ENCODE data around the gene DNAH8.
"Not testable (repeated sequence)": the region's sequence is repeated elsewhere in the genome, so short reads cannot be mapped to it uniquely, and the experiment has no call there.

The DNAH8 gene

DNA sequence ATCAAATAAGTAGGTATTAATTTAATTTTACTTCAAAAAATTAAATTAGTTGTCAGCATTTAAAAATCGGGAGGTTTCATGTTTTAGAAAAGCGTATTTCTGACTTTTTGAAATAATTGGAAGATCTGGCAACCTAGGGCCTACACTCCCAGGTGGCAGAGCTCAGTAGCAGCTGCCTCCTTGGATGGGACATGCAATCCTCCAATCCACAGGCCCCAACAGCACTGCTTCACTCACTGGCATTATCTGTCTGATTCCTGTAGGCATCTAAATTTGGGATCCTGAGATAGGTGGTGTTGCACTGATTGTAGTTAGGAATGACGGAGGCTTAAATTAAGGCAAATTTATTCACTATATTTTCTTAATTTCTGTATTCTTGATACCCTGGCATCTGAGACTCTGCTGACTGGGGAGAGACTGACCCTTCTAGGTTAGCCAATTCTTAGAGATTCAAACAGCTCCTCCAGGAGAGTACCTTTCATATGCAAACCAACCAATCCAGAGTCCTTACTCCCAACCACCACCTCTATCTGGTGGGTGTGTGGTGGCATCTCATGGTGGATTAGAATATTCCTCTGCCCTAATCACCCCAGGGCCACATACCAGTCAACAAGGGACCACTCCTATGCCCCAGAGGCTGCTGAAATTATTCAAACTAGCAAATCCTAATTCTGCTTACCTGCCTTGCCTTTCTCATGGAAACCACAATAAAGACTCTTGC lies 186.9 kb downstream of the DNAH8 start:
- no peaks in the 10 kb centered on the region for H3K27me3 ChIP-seq (ENCODE audit: control insufficient read depth, insufficient read depth, low read length)

DNA sequence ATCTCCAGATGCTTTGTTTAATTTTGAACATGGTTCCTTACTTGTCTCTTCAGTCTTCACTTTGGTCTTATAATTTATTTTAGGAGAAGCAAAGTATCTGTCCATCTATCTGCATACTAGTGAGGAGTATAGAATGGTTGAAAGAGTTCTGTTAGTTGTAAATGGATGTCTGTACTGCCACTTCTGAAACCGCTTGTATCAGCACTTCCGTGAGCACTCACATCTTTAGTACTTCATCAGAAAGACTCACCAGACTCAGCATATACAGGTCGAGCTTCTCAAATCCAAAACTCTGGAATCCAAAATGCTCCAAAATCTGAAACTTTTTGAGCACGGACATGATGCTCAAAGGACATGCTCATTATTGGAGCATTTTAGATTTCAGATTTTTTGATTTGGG lies 191.5 kb downstream of the DNAH8 start:
- H3K4me3 ChIP-seq (ENCODE audit: low read length), result no peak overlapping the region
- no peak overlapping the region for H3K9ac ChIP-seq (ENCODE audit: low read length)
- no peaks in the 10 kb centered on the region for H3K9me3 ChIP-seq (ENCODE audit: control insufficient read depth, low read length)
- no peaks in the 10 kb centered on the region for H3K36me3 ChIP-seq (ENCODE audit: control insufficient read depth, insufficient read depth, low read length)
- H3K4me1 ChIP-seq (ENCODE audit: control insufficient read depth, insufficient read depth, low read length), result peaks cover 33% of the 10 kb centered on the region
- no peaks in the 10 kb centered on the region for H3K27me3 ChIP-seq (ENCODE audit: control insufficient read depth, insufficient read depth, low read length)

More for the DNA sequence above, 186.9 kb downstream of the DNAH8 start:
- Histone ChIP-seq H3K4me3 (ENCODE audit: low read length) (no peak overlapping the region), H3K9ac (ENCODE audit: low read length) (no peak overlapping the region), H3K4me1 (ENCODE audit: control insufficient read depth, insufficient read depth, low read length) (peaks cover 5% of the 10 kb centered on the region), H3K36me3 (ENCODE audit: control insufficient read depth, insufficient read depth, low read length) (no peaks in the 10 kb centered on the region), H3K9me3 (ENCODE audit: control insufficient read depth, low read length) (no peaks in the 10 kb centered on the region)

- Histone ChIP-seq H3K9ac (ENCODE audit: low read length) (no peak overlapping the region), H3K9me3 (ENCODE audit: control insufficient read depth, low read length) (no peaks in the 10 kb centered on the region), H3K4me1 (ENCODE audit: control insufficient read depth, insufficient read depth, low read length) (peaks cover 33% of the 10 kb centered on the region), H3K27me3 (ENCODE audit: control insufficient read depth, insufficient read depth, low read length) (no peaks in the 10 kb centered on the region), H3K4me3 (ENCODE audit: low read length) (no peak overlapping the region), H3K36me3 (ENCODE audit: control insufficient read depth, insufficient read depth, low read length) (no peaks in the 10 kb centered on the region)
These were observed 192.2 kb downstream of the DNAH8 start for GRCh38 chr6:38907264-38907663.

DNA sequence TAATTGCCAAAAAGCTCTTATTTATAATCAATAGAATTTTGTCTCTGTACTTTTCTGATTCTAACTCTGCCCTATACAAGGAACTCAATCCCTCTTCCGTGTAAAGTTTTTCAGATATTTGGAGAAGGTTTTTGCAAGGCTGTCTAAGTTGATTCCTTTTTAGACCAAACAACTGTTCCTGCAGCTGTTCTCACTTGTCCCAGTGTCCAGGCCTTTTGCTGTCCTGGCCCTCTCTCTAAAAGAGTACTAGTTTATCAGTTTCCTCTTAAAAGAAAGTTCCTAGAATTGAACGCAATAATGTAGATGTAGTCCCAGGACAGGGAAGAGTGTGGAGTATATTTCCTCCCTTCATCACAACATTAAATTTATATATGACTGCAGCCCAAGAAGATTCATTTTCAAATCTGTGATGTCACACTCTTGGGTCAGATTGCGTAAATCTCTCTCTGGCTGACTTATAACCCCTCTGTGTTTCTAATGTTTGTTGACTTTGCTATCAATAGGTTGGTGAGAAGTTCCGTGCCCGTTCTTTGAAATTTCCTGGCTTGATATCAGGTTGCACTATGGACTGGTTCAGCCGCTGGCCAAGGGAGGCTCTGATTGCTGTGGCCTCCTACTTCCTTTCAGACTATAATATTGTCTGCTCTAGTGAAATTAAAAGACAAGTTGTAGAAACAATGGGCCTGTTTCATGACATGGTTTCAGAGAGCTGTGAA lies 194.1 kb downstream of the DNAH8 start:
- H3K4me1 ChIP-seq (ENCODE audit: control insufficient read depth, insufficient read depth, low read length), result peaks cover 33% of the 10 kb centered on the region
- H3K36me3 ChIP-seq (ENCODE audit: control insufficient read depth, insufficient read depth, low read length), result no peaks in the 10 kb centered on the region
- no peak overlapping the region for H3K4me3 ChIP-seq (ENCODE audit: low read length)
- no peaks in the 10 kb centered on the region for H3K27me3 ChIP-seq (ENCODE audit: control insufficient read depth, insufficient read depth, low read length)
- H3K9me3 ChIP-seq (ENCODE audit: control insufficient read depth, low read length), result no peaks in the 10 kb centered on the region
- no peak overlapping the region for H3K9ac ChIP-seq (ENCODE audit: low read length)

GRCh38 chr6:38910207-38910606 lies 195.1 kb downstream of the DNAH8 start:
- H3K9ac ChIP-seq (ENCODE audit: low read length), result no peak overlapping the region

GRCh38 chr6:38912378-38912777 lies 197.3 kb downstream of the DNAH8 start:
- Histone ChIP-seq H3K4me1 (ENCODE audit: control insufficient read depth, insufficient read depth, low read length) (peaks cover 23% of the 10 kb centered on the region), H3K4me3 (ENCODE audit: low read length) (no peak overlapping the region), H3K36me3 (ENCODE audit: control insufficient read depth, insufficient read depth, low read length) (no peaks in the 10 kb centered on the region), H3K9ac (ENCODE audit: low read length) (no peak overlapping the region), H3K9me3 (ENCODE audit: control insufficient read depth, low read length) (no peaks in the 10 kb centered on the region), H3K27me3 (ENCODE audit: control insufficient read depth, insufficient read depth, low read length) (no peaks in the 10 kb centered on the region)

More at GRCh38 chr6:38910207-38910606, 195.1 kb downstream of the DNAH8 start:
- Histone ChIP-seq H3K27me3 (ENCODE audit: control insufficient read depth, insufficient read depth, low read length) (no peaks in the 10 kb centered on the region), H3K4me3 (ENCODE audit: low read length) (no peak overlapping the region), H3K9me3 (ENCODE audit: control insufficient read depth, low read length) (no peaks in the 10 kb centered on the region), H3K36me3 (ENCODE audit: control insufficient read depth, insufficient read depth, low read length) (no peaks in the 10 kb centered on the region), H3K4me1 (ENCODE audit: control insufficient read depth, insufficient read depth, low read length) (peaks cover 33% of the 10 kb centered on the region)

DNA sequence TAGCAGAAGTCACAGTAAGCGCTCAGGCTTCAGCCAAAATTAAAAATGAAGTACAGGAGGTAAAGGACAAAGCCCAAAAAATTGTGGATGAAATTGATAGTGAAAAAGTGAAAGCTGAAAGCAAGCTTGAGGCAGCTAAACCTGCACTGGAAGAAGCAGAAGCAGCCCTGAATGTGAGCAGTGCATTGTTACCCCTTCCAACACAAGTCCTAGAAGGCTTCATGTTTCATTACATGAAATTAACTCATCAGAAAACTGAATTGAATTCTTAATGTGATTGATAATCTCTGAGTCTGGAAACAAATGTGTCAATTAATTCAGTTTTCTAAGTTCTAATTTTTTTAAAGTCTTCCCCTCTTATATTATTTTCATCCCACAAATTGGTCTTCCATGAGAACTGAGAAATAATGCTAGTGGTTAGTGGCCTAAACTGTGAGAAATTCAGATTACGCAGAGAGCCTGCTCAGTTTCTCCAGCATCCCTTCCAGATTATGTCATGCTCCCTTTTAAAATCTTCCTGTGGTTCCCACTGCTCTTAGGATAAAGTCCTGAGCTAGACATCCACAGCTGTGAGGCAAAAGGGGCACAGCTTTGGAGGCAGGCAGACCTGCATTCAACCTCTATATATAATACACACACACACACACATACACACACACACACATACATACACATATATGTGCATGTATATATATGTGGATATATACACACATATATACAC lies 200.3 kb downstream of the DNAH8 start:
- Histone ChIP-seq H3K9me3 (ENCODE audit: control insufficient read depth, low read length) (no peaks in the 10 kb centered on the region), H3K9ac (ENCODE audit: low read length) (no peak overlapping the region), H3K4me3 (ENCODE audit: low read length) (no peak overlapping the region), H3K27me3 (ENCODE audit: control insufficient read depth, insufficient read depth, low read length) (no peaks in the 10 kb centered on the region), H3K4me1 (ENCODE audit: control insufficient read depth, insufficient read depth, low read length) (peaks cover under 1% of the 10 kb centered on the region), H3K36me3 (ENCODE audit: control insufficient read depth, insufficient read depth, low read length) (no peaks in the 10 kb centered on the region)

DNA sequence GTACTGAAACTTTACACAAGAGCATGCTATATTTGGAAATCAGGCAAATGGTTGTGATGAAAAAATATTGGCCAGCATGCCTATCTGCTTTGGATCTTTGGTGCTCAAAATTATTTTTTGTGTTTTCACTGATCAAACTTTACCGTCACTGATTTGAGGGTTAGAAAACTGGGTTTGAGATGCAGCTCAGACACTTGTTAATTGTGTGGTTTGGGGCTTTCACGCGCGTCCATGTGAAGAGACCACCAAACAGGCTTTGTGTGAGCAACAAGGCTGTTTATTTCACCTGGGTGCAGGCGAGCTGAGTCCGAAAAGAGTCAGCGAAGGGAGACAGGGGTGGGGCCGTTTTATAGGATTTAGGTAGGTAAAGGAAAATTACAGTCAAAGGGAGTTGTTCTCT lies 206.4 kb downstream of the DNAH8 start:
- not testable (repeated sequence) for H3K4me3 ChIP-seq (ENCODE audit: low read length); H3K4me1 ChIP-seq (ENCODE audit: control insufficient read depth, insufficient read depth, low read length); H3K9me3 ChIP-seq (ENCODE audit: control insufficient read depth, low read length); H3K9ac ChIP-seq (ENCODE audit: low read length); H3K27me3 ChIP-seq (ENCODE audit: control insufficient read depth, insufficient read depth, low read length); H3K36me3 ChIP-seq (ENCODE audit: control insufficient read depth, insufficient read depth, low read length)

- H3K9ac ChIP-seq (ENCODE audit: low read length), result no peak overlapping the region
- H3K9me3 ChIP-seq (ENCODE audit: control insufficient read depth, low read length), result no peaks in the 10 kb centered on the region
- H3K36me3 ChIP-seq (ENCODE audit: control insufficient read depth, insufficient read depth, low read length), result no peaks in the 10 kb centered on the region
These were observed 209.8 kb downstream of the DNAH8 start for GRCh38 chr6:38924791-38925509.

GRCh38 chr6:38929560-38929959 lies 214.4 kb downstream of the DNAH8 start:
- Histone ChIP-seq H3K36me3 (ENCODE audit: control insufficient read depth, insufficient read depth, low read length) (no peaks in the 10 kb centered on the region), H3K9me3 (ENCODE audit: control insufficient read depth, low read length) (no peaks in the 10 kb centered on the region), H3K4me1 (ENCODE audit: control insufficient read depth, insufficient read depth, low read length) (no peaks in the 10 kb centered on the region), H3K4me3 (ENCODE audit: low read length) (no peak overlapping the region), H3K9ac (ENCODE audit: low read length) (no peak overlapping the region), H3K27me3 (ENCODE audit: control insufficient read depth, insufficient read depth, low read length) (no peaks in the 10 kb centered on the region)

More at GRCh38 chr6:38924791-38925509, 209.8 kb downstream of the DNAH8 start:
- H3K4me1 ChIP-seq (ENCODE audit: control insufficient read depth, insufficient read depth, low read length), result no peaks in the 10 kb centered on the region
- no peak overlapping the region for H3K4me3 ChIP-seq (ENCODE audit: low read length)
- H3K27me3 ChIP-seq (ENCODE audit: control insufficient read depth, insufficient read depth, low read length), result no peaks in the 10 kb centered on the region

- no peaks in the 10 kb centered on the region for H3K9me3 ChIP-seq (ENCODE audit: control insufficient read depth, low read length)
- no peaks in the 10 kb centered on the region for H3K27me3 ChIP-seq (ENCODE audit: control insufficient read depth, insufficient read depth, low read length)
- no peaks in the 10 kb centered on the region for H3K4me1 ChIP-seq (ENCODE audit: control insufficient read depth, insufficient read depth, low read length)
- H3K9ac ChIP-seq (ENCODE audit: low read length), result no peak overlapping the region
- H3K36me3 ChIP-seq (ENCODE audit: control insufficient read depth, insufficient read depth, low read length), result no peaks in the 10 kb centered on the region
- H3K4me3 ChIP-seq (ENCODE audit: low read length), result no peak overlapping the region
These were observed 218.3 kb downstream of the DNAH8 start for GRCh38 chr6:38933426-38933825.
